ENCODE data around the gene OTUD3.
"Not testable (repeated sequence)": the region's sequence is repeated elsewhere in the genome, so short reads cannot be mapped to it uniquely, and the experiment has no call there.

The OTUD3 gene

DNA sequence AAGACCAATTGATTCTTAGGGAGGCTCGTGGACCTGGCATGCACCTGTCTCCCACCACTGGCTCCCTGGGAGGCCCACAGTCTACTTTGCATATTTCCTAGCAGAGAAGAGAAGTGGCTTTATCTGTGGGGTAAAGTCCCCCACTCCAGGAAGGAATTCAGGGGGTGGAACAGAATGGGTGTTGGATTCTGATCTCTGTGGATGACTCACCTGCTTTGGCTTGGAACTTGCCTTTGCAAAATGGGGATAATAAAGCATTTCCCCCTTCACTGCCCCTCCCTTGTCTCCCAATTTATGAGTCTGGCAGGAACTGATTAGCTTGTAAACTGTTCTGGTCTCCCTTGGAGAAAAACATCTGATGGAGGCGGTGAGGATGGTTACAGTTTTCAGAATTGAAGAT is 21.2 kb upstream of the OTUD3 start:
- H3K9me3 Mint-ChIP-seq: no peaks in the 10 kb centered on the region
- H3K27me3 Mint-ChIP-seq: peaks cover 25% of the 10 kb centered on the region
- no peak overlapping the region for H3K27ac Mint-ChIP-seq
- no peak overlapping the region for H3K4me3 Mint-ChIP-seq
- no peaks in the 10 kb centered on the region for H3K36me3 Mint-ChIP-seq (ENCODE audit: low read depth)
- no peaks in the 10 kb centered on the region for H3K4me1 Mint-ChIP-seq
- no peak for DNase-seq
- ATAC-seq: no peak

DNA sequence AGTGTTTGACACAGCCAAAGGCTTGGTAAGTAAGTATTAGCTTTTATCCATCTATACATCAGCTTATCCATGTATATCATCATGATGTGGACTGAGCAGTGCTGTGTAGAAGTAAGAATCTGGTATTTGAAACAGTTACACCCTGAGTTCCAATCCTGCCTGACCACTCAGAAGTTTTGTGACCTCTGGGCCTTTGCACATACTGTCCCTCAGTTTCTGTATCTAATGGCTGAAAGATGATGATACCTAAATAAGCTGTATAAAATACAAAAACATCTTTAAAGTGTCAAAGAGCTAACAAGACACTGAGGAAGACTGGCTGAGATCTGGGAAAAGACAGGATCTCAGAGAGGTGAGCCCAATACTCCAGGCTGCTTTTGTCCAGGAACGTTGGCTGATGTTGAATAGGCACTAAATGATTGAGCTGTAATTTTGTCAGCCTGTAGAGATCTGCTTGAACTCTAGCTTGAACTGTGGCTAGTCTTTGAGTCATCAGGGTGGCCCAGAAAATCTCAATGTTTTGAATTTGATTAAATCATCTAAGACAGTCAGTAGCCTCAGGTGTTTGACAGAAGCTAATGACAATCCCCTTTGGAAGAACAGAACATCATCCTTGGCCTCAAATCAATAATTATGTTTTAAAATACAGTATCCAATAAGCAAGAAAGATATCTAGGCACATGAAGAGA is 20.2 kb upstream of the OTUD3 start:
- no peak overlapping the region for H3K4me3 Mint-ChIP-seq
- no peaks in the 10 kb centered on the region for H3K36me3 Mint-ChIP-seq (ENCODE audit: low read depth)
- no peaks in the 10 kb centered on the region for H3K9me3 Mint-ChIP-seq
- DNase-seq (no peak), ATAC-seq (no peak)
- no peaks in the 10 kb centered on the region for H3K4me1 Mint-ChIP-seq
- no peak overlapping the region for H3K27ac Mint-ChIP-seq
- peaks cover 29% of the 10 kb centered on the region for H3K27me3 Mint-ChIP-seq

DNA sequence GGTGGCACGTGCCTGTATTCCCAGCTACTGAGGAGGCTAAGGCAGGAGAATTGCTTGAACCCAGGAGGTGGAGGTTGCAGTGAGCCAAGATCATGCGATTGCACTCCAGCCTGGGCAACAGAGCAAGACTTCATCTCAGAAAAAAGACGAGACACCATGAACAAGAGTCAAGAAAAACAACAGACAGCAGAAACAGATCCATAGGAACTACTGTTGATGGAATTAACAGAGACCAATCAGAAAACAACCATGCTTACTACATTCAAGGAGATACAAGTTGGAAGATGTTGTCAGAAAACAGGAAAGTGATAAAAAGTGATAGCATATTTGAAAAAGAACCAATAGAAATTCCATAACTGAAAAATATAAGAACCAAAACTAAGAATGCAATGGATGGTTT is 19.3 kb upstream of the OTUD3 start:
- no peak overlapping the region for H3K27ac Mint-ChIP-seq
- DNase-seq (no peak), ATAC-seq (no peak)
- no peak overlapping the region for H3K4me3 Mint-ChIP-seq
- peaks cover 35% of the 10 kb centered on the region for H3K27me3 Mint-ChIP-seq
- H3K36me3 Mint-ChIP-seq (ENCODE audit: low read depth): no peaks in the 10 kb centered on the region
- no peaks in the 10 kb centered on the region for H3K9me3 Mint-ChIP-seq
- H3K4me1 Mint-ChIP-seq: no peaks in the 10 kb centered on the region

DNA sequence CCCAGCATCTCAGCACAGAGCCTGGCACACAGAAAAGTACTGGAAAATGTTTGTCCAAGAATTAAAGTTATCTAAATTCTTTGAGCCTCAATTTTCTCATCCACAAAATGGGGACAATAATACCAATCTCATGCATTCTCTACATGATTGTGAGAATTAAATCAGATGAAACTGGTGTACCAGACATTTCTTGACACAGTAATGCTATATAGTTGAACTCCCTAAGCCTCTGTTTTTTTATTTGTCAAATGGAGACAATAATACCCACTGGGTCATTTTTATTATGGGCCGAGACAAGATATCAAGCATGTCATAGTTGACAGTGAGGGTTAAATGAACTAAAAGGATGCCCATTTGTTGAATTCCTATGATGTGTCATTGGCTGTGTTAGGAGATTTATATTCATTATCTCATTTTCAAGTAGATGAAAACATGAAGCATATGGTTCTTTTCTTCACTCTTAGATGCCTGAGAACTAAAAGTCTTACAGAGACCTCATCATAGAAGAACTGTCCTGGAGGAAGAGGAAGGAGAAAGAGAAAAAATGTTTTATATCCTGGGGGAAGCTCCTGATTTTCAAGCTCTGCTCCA is 17.5 kb upstream of the OTUD3 start:
- peaks cover 41% of the 10 kb centered on the region for H3K27me3 Mint-ChIP-seq
- ATAC-seq (no peak), DNase-seq (no peak)
- H3K4me3 Mint-ChIP-seq: no peak overlapping the region
- H3K9me3 Mint-ChIP-seq: no peaks in the 10 kb centered on the region
- no peaks in the 10 kb centered on the region for H3K36me3 Mint-ChIP-seq (ENCODE audit: low read depth)
- H3K4me1 Mint-ChIP-seq: no peaks in the 10 kb centered on the region
- no peak overlapping the region for H3K27ac Mint-ChIP-seq

DNA sequence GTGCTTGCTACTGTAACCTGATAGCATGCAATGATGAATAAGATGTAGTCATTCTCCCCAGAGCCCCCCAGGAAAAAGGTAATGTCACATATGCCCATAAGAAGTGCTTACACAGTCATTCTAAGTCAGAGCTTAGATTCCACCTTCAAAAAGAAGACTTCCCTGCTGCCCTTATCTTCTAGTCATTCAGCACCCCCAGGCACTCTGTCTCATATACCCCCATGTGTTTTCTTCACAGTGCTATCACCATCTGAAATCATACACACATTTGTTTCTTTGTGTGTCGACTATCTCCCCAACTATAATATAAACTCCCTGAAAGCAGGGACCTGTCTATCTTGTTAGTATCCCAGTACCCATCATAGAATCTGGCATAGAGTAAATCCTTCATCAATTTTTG is 16.2 kb upstream of the OTUD3 start:
- Mint-ChIP-seq H3K4me3 (no peak overlapping the region), H3K36me3 (ENCODE audit: low read depth) (no peaks in the 10 kb centered on the region), H3K9me3 (no peaks in the 10 kb centered on the region), H3K27ac (no peak overlapping the region), H3K4me1 (no peaks in the 10 kb centered on the region), H3K27me3 (peaks cover 34% of the 10 kb centered on the region)
- no peak for ATAC-seq
- no peak for DNase-seq

DNA sequence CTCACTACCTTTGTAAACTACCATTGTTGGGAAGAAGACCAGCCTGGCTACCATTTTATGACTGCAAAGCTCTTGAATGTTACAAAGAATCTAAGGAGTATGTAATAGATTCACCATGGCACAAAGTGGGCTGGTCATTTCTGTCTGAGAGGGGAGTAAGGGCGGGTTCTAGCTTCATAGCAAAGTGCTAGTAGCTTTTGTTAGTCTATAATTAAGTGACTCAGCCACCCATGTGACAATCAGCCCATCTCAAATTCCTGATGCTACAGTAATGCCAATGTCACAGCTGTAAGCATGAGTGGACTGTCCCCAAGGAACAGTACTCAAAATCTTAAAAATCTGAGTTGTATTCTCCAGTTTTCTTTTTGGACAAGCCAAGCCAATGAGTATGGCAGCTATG is 15.4 kb upstream of the OTUD3 start:
- H3K27ac Mint-ChIP-seq: no peak overlapping the region
- DNase-seq (no peak), ATAC-seq (no peak)
- H3K9me3 Mint-ChIP-seq: no peaks in the 10 kb centered on the region
- no peaks in the 10 kb centered on the region for H3K36me3 Mint-ChIP-seq (ENCODE audit: low read depth)
- no peak overlapping the region for H3K4me3 Mint-ChIP-seq
- peaks cover 34% of the 10 kb centered on the region for H3K27me3 Mint-ChIP-seq
- H3K4me1 Mint-ChIP-seq: no peaks in the 10 kb centered on the region

DNA sequence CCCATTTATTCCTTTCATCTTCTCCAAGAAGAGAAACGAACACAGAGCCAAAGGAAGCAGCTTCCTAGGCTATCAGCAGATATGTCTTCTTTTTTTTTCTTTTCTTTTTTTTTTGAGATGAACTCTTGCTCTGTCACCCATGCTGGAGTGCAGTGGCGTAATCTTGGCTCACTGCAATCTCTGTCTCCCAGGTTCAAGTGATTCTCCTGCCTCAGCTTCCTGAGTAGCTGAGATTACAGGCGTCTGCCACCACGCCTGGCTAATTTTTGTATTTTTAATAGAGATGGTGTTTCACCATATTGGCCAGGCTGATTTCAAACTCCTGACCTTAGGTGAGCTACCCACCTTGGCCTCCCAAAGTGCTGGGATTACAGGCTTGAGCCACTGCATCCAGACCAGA is 13.6 kb upstream of the OTUD3 start:
- not testable (repeated sequence) for H3K27ac Mint-ChIP-seq; ATAC-seq; H3K9me3 Mint-ChIP-seq; H3K36me3 Mint-ChIP-seq (ENCODE audit: low read depth); H3K4me1 Mint-ChIP-seq; DNase-seq; H3K4me3 Mint-ChIP-seq
- H3K27me3 Mint-ChIP-seq: peaks cover 37% of the 10 kb centered on the region

DNA sequence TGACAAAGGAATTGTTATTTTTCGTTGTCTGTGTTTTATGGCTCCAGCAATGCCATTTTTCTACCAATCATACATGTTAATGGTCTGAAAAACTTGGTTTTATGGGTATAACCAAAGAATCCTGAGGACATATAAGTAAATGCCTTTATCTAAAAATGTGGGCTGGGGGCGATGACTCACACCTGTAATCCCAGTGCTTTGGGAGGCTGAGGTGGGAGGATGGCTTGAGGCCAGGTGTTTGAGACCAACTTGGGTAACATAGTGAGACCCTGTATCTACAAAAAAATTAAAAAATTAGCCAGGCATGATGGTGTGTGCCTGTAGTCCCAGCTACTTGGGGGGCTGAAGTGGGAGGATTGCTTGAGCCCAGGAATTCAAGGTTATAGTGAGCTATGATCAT is 12.7 kb upstream of the OTUD3 start:
- not testable (repeated sequence) for H3K27ac Mint-ChIP-seq; H3K9me3 Mint-ChIP-seq; ATAC-seq; H3K4me1 Mint-ChIP-seq; H3K4me3 Mint-ChIP-seq; H3K36me3 Mint-ChIP-seq (ENCODE audit: low read depth); DNase-seq
- H3K27me3 Mint-ChIP-seq: peaks cover 34% of the 10 kb centered on the region

DNA sequence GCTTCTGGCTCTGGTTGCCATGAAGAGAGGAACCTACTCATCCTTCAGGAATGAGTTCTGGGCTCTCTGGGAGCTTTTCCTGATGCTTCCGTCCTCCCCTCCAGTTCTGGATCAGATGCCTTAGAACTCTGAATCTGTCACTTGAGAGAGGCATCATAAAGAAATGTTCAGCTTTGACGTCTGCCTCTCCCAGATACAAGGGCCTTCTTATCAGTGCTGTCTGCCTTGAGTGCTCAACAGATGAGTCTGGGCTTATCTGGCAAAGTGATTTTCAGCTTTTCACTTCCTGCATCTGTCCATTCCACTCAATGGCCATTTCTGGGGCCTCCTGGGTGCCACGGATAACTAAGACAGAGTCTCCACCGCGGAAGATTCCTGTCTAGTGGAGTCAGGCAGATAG is 12.3 kb upstream of the OTUD3 start:
- Mint-ChIP-seq H3K27me3 (peaks cover 34% of the 10 kb centered on the region), H3K4me1 (no peaks in the 10 kb centered on the region), H3K4me3 (no peak overlapping the region), H3K36me3 (ENCODE audit: low read depth) (no peaks in the 10 kb centered on the region), H3K9me3 (no peaks in the 10 kb centered on the region), H3K27ac (no peak overlapping the region)
- ATAC-seq (no peak), DNase-seq (no peak)

DNA sequence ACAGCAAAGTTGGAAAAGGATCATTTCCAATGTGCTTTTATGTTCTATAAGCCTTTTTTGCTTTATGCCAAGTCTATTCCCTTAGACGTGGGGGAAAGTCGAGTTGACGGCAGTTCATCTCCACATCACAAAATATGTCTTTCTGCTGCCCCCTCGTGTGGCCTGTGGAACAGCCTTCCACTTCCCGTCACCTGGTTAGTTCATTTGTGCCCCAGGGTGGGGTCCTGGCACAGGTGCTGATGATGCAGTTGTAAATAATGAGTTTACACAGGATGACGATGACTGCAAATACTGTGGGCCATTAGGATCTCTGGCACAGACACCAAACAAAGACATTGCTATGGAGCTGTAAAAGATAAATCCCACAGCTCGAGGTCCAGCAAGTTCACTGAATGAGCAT is 10.0 kb upstream of the OTUD3 start:
- DNase-seq (no peak), ATAC-seq (no peak)
- Mint-ChIP-seq H3K27me3 (peaks cover 34% of the 10 kb centered on the region), H3K36me3 (ENCODE audit: low read depth) (no peaks in the 10 kb centered on the region), H3K9me3 (no peaks in the 10 kb centered on the region), H3K4me3 (no peak overlapping the region), H3K27ac (no peak overlapping the region), H3K4me1 (no peaks in the 10 kb centered on the region)

DNA sequence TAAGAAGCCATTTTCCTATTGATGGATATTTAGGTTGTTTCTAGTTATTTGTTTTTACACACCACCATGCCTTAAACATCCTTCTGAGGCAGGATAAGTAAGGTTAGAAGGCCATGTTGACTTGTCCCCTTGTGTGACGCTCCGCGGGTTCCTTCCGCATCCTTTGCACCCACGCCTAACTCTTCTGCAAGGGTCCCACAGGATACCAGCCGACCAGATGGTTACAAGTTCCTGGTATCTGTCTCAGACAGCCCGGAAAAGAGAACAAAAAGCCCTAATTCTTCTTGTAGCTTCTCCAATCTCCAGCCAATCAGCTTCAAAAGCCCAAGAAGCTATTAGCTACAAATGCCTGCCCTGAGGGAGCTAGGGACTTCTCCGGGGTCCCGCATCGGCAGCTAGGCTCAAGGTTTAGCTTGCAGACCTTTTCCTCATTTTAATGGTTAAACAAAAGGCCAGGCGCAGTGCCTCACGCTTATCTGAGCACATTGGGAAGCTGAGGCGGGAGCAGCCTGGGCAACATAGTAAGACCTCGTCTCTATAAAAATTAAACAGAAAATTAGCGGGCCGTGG is 4.9 kb upstream of the OTUD3 start:
- H3K4me3 Mint-ChIP-seq: no peak overlapping the region
- H3K27ac Mint-ChIP-seq: no peak overlapping the region
- H3K4me1 Mint-ChIP-seq: peaks cover 7% of the 10 kb centered on the region
- DNase-seq (no peak), ATAC-seq (no peak)
- H3K36me3 Mint-ChIP-seq (ENCODE audit: low read depth): no peaks in the 10 kb centered on the region
- peaks cover 23% of the 10 kb centered on the region for H3K27me3 Mint-ChIP-seq
- no peaks in the 10 kb centered on the region for H3K9me3 Mint-ChIP-seq

DNA sequence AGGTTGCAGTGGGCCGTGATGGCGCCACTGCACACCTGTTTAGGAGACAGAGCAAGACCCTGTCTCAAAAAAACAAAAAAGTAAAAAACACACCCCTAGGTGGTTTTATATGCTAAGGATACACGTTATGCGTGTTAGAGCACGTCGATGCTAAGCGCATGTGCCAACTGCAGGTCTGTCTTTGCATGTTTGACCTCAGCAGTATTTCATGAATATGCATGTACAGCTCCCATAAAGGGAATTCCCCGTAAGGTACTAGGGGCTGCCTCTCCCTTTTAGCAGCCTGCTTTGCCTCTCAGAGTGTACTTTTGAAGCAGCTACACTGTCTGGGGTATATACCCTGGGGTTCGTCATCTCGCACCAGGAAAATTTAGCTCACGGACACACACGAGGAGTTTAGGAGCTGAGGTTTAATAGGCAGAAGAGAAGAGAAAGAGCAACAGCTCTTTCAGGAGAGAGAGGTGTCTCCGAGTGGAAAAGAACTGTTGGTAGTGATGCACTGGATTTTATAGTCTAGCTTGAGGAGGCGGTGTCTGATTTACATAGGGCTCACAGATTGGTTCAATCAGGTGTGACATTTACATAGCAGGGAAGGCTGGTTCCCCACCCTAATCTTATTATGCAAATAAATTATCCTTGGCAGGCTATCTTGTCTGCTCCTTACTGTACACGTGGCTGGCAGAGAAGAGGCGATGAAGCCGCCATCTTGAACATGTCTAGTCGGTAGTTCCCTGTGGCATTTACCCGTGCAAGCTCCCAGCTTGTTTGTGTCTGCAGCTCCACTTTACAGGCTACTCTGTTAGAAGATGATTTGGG is 4.2 kb upstream of the OTUD3 start:
- H3K36me3 Mint-ChIP-seq (ENCODE audit: low read depth): no peaks in the 10 kb centered on the region
- H3K27ac Mint-ChIP-seq: no peak overlapping the region
- H3K9me3 Mint-ChIP-seq: no peaks in the 10 kb centered on the region
- H3K27me3 Mint-ChIP-seq: peaks cover 19% of the 10 kb centered on the region
- ATAC-seq (no peak), DNase-seq (no peak)
- no peak overlapping the region for H3K4me3 Mint-ChIP-seq
- H3K4me1 Mint-ChIP-seq: peaks cover 9% of the 10 kb centered on the region

DNA sequence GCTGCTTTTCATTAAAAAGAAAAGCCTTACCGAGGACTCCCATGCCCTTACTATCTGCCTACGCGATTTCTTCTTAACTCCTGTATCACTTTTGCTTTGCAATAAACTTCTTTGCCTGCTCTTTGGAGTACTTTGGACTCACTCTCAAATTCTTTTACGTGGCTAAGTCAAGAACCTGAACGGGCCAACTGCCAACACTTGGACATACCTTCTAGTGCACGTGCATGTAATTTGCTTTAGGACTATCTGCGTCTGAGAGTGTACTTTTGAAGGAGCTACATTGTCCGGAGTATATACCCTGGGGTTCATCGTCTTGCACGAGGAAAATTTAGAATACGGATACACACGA is 3.6 kb upstream of the OTUD3 start:
- Mint-ChIP-seq H3K4me3 (no peak overlapping the region), H3K27me3 (peaks cover 17% of the 10 kb centered on the region), H3K36me3 (ENCODE audit: low read depth) (no peaks in the 10 kb centered on the region), H3K9me3 (no peaks in the 10 kb centered on the region), H3K4me1 (peaks cover 15% of the 10 kb centered on the region), H3K27ac (no peak overlapping the region)
- no peak for ATAC-seq
- no peak for DNase-seq

DNA sequence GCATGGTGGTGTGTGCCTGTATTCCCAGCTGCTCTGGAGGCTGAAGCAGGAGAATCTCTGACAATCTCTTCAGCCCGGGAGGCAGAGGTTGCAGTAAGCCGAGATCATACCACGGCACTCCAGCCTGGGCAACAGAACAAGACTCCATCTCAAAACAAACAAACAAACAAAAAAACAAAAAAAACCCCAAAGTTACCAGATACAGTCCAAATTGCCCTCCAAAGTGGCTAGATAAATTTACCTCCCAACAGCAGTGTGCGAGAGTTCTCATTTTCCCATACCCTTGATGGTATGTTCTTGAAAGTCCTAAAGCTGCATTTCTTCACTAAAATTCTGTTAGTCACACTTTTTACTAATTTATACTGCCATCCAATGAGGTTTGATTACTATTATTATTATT is 3.0 kb upstream of the OTUD3 start:
- DNase-seq: no peak
- Mint-ChIP-seq H3K4me1 (peaks cover 21% of the 10 kb centered on the region), H3K27ac (no peak overlapping the region), H3K4me3 (no peak overlapping the region), H3K36me3 (ENCODE audit: low read depth) (no peaks in the 10 kb centered on the region), H3K9me3 (no peaks in the 10 kb centered on the region), H3K27me3 (peaks cover 17% of the 10 kb centered on the region)
- ATAC-seq: no peak

DNA sequence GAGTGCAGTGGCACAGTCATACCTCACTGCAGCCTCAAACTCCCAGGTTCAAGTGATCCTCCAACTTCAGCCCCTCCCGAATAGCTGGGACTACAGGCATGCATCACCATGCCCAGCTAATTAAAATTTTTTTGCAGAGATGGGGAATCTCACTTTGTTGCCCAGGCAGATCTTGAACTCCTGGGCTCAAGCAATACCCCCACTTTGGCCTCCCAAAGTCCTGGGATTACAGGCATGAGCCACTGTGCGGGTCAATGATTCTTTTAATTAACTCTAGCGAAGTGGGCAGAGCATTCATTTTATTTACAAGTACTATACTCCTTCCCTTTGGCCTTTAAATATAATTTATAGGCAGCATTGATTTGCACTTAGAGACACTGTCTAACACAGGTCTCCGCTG is 2.5 kb upstream of the OTUD3 start:
- peaks cover 26% of the 10 kb centered on the region for H3K4me1 Mint-ChIP-seq
- no peak overlapping the region for H3K4me3 Mint-ChIP-seq
- ATAC-seq (no peak), DNase-seq (no peak)
- no peaks in the 10 kb centered on the region for H3K36me3 Mint-ChIP-seq (ENCODE audit: low read depth)
- no peaks in the 10 kb centered on the region for H3K9me3 Mint-ChIP-seq
- no peak overlapping the region for H3K27ac Mint-ChIP-seq
- H3K27me3 Mint-ChIP-seq: peaks cover 17% of the 10 kb centered on the region
